ENCODE data around the gene SIRPA. TPM values are rescaled to one million over a fixed set of nuclear protein-coding genes. Genes with fewer than 3 reads are reported as not detected.

The SIRPA gene
- total and polyA plus RNA-seq, 2 of the 4 experiments (the other 2 are of a cell fraction) = 9.9 to 40.2 TPM

- DNase-seq (no peak), ATAC-seq (ENCODE audit: low read depth) (no peak)
- no peak overlapping the region for H4K91ac ChIP-seq (ENCODE audit: insufficient read depth, low read depth, low read length)
- peaks cover 7% of the 10 kb centered on the region for H4K20me1 ChIP-seq (ENCODE audit: insufficient read depth, low read length)
- no peak overlapping the region for H3K18ac ChIP-seq (ENCODE audit: low read depth, low read length)
- H3K9me3 ChIP-seq (ENCODE audit: control insufficient read depth, insufficient read depth, low read length) = no peaks in the 10 kb centered on the region
- H3K4ac ChIP-seq (ENCODE audit: low read depth, low read length) = no peak overlapping the region
- H3K23ac ChIP-seq (ENCODE audit: low read depth, low read length) = no peak overlapping the region
- ChIA-PET POLR2A (ENCODE audit: unreplicated experiment) (no interaction called here), CTCF (no interaction called here)
- dilution Hi-C loops (cut with HindIII; ENCODE audit: low sequenced_read_pairs, unreplicated experiment) = no loop called here
- H3K27me3 ChIP-seq (ENCODE audit: control insufficient read depth, insufficient read depth, low read length) = no peaks in the 10 kb centered on the region
- no peak overlapping the region for H2BK15ac ChIP-seq (ENCODE audit: low read depth, low read length)
- no peak overlapping the region for H4K8ac ChIP-seq (ENCODE audit: low read depth in 2 of 2, low read length in 2 of 2)
- H2AK9ac ChIP-seq (replicated peaks; ENCODE audit: low read depth, low read length, poor library complexity) = no peak overlapping the region
- BruUV-seq (replicated peaks) = no TSS peak
- intact Hi-C loops (cut with micrococcal nuclease) = no loop called here
- no peak overlapping the region for H4K5ac ChIP-seq (ENCODE audit: low read depth, low read length)
- H3K27ac ChIP-seq (ENCODE audit: insufficient read depth, low read length) = no peak overlapping the region
- no peak overlapping the region for H2AK5ac ChIP-seq (ENCODE audit: low read depth, low read length)
- no peak overlapping the region for H3K4me2 ChIP-seq (ENCODE audit: low read depth, low read length)
- H3K9ac ChIP-seq (ENCODE audit: low read depth, low read length) = no peak overlapping the region
- in situ Hi-C loops (cut with MboI; ENCODE audit: low sequenced_read_pairs) = no loop called here
- H3K9me1 ChIP-seq (ENCODE audit: insufficient read depth, low read length) = peaks cover 5% of the 10 kb centered on the region; the same call in 1 of the 2 replicates
- no peaks in the 10 kb centered on the region for H3K79me1 ChIP-seq (ENCODE audit: low read depth in 1 of 2, low read length in 2 of 2)
- H2BK5ac ChIP-seq (ENCODE audit: low read depth, low read length, poor library complexity, severe bottlenecking) = no peak overlapping the region
- H3K36me3 ChIP-seq (ENCODE audit: control insufficient read depth, insufficient read depth, low read length) = peaks cover 17% of the 10 kb centered on the region
- no peak overlapping the region for H3K4me3 ChIP-seq (ENCODE audit: insufficient read depth, low read depth, low read length)
- TF ChIP-seq POLR2A (IDR thresholded peaks at IDR 0.05; ENCODE audit: low read depth, low read length) (no peak), MXI1 (IDR thresholded peaks at IDR 0.05; ENCODE audit: borderline replicate concordance, low read depth, low read length) (no peak), MAFK (IDR thresholded peaks at IDR 0.05; ENCODE audit: low read depth, low read length) (no peak), RCOR1 (IDR thresholded peaks at IDR 0.05; ENCODE audit: insufficient replicate concordance, low read length) (no peak), SMC3 (IDR thresholded peaks at IDR 0.05; ENCODE audit: low read depth, low read length) (no peak), MAZ (IDR thresholded peaks at IDR 0.05; ENCODE audit: borderline replicate concordance, low read depth, low read length) (no peak), FOS (IDR thresholded peaks at IDR 0.05; ENCODE audit: low read depth, low read length) (no peak), CTCF (conservative IDR thresholded peaks at IDR 0.05; ENCODE audit: low read depth, low read length) (no peak), CEBPB (IDR thresholded peaks at IDR 0.05; ENCODE audit: low read depth, low read length) (no peak)
- TF ChIP-seq, protein P1, sequence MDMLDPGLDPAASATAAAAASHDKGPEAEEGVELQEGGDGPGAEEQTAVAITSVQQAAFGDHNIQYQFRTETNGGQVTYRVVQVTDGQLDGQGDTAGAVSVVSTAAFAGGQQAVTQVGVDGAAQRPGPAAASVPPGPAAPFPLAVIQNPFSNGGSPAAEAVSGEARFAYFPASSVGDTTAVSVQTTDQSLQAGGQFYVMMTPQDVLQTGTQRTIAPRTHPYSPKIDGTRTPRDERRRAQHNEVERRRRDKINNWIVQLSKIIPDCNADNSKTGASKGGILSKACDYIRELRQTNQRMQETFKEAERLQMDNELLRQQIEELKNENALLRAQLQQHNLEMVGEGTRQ (IDR thresholded peaks at IDR 0.05; ENCODE audit: low read depth, low read length) = no peak
- peaks cover 13% of the 10 kb centered on the region for H3K4me1 ChIP-seq (ENCODE audit: control insufficient read depth, insufficient read depth, low read length)
- H3K14ac ChIP-seq (replicated peaks; ENCODE audit: low read depth, low read length) = no peak overlapping the region
- H2AFZ ChIP-seq (replicated peaks; ENCODE audit: low read length, poor library complexity) = no peak overlapping the region
- no peak overlapping the region for H2BK120ac ChIP-seq (ENCODE audit: low read depth, low read length)
- WGBS, 2 experiments (ENCODE audit: extremely low coverage in 2 of 2, insufficient read length in 1 of 2) = no CpG with 5 or more reads among the region's 6 CpGs
- H2BK20ac ChIP-seq (ENCODE audit: low read depth, low read length) = no peak overlapping the region
- H3K56ac ChIP-seq (ENCODE audit: extremely low read depth, insufficient read depth, low read length) = no peak overlapping the region
Measured at GRCh38 chr20:1930165-1930564, 35.0 kb downstream of the SIRPA start.
